ENCODE data around the gene OCSTAMP. TPM values are rescaled to one million over a fixed set of nuclear protein-coding genes. Genes with fewer than 3 reads are reported as not detected.

Gene OCSTAMP
- total RNA-seq, 1 donor from 2014 or later: not detected

DNA sequence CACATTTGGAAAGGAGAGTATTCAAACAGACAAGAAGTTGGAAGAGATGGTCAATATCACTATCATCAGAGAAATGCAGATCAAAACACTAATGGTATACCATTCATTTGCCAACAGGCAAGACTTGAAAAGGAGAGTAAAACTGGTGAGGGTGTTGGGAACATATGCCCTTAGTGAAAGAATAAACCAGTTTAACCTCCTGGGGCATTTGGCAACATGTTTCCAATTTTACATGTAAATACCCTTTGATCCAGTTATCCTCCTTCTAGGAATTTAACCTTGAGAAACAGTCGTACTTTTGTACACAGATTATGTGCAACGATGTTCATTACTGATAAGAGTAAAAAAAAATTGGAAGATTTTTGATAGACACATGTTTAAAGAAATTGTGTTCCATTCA is 34.1 kb upstream of the OCSTAMP start:
- DNase-seq (ENCODE audit: low spot score): no peak
- Mint-ChIP-seq H3K4me3 (no peak overlapping the region), H3K9me3 (peaks cover 12% of the 10 kb centered on the region), H3K36me3 (peaks cover 8% of the 10 kb centered on the region), H3K27ac (no peak overlapping the region), H3K27me3 (ENCODE audit: insufficient read depth, low read depth) (peaks cover 5% of the 10 kb centered on the region), H3K4me1 (peaks cover 18% of the 10 kb centered on the region)
- Histone ChIP-seq H3K27ac (no peak overlapping the region), H4K20me1 (ENCODE audit: low read depth) (no peaks in the 10 kb centered on the region), H3K4me2 (peak overlapping the region; percentile 81), H2AFZ (replicated peaks) (no peak overlapping the region), H3K9me3 (ENCODE audit: low read depth) (no peaks in the 10 kb centered on the region), H3K4me3 (no peak overlapping the region), H3K9ac (no peak overlapping the region), H3K79me2 (ENCODE audit: low read depth) (no peaks in the 10 kb centered on the region), H3K27me3 (no peaks in the 10 kb centered on the region), H3K36me3 (no peaks in the 10 kb centered on the region), H3F3A (ENCODE audit: low read depth) (peaks cover 31% of the 10 kb centered on the region), H3K4me1 (peaks cover 36% of the 10 kb centered on the region)
- TF ChIP-seq CTCF (IDR thresholded peaks at IDR 0.05): no peak
- TF ChIP-seq EZH2phosphoT487 (IDR thresholded peaks at IDR 0.05): no peak
- no peak for TF ChIP-seq EZH2 (IDR thresholded peaks at IDR 0.05)

DNA sequence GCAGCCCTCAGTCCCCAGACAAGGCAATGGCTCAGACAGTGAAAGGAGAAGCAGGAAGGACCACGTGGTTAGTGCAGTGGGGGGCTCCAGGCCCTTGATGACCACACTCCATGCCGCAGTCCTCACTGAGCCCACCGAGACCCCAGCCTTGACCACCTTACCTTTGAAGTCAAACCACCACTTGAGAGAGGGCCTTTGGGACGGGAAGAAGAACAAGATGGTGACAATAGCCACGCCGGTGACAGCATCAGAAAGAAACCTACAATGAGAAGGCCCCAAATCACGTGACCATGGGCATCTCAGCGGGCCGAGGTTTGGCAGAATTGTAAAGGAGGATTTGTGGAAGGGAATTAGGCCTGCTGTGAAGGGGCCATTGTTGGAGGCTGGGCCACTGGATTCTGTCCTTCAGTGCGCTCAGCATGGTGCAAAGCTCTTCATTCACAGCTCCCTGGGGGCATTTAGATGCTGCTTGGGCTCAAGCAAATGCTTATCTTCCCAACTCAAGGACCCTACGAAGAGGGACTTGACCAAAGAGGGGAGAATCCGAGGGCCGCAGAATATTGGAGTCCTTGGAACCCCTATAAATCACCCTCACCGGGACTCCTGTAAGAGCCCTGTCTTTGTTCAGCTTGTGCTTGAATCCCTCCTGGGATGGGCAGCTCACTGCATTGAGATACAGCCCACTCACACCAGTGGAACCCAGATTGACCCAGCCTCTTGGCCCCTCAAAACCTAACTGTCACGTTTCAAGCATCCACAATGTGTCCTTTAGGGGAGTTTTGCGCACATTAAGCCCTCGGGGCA is 33.2 kb upstream of the OCSTAMP start:
- H3K27me3 Mint-ChIP-seq (ENCODE audit: insufficient read depth, low read depth): peaks cover 5% of the 10 kb centered on the region
- Histone ChIP-seq H3K9ac (no peak overlapping the region), H3K27me3 (no peaks in the 10 kb centered on the region), H3K4me2 (peak overlapping the region; percentile 81), H3K27ac (peak overlapping the region; percentile 70), H2AFZ (replicated peaks) (no peak overlapping the region), H3K79me2 (ENCODE audit: low read depth) (no peaks in the 10 kb centered on the region), H3K36me3 (no peaks in the 10 kb centered on the region), H3K9me3 (ENCODE audit: low read depth) (no peaks in the 10 kb centered on the region), H3K4me1 (peaks cover 36% of the 10 kb centered on the region), H4K20me1 (ENCODE audit: low read depth) (no peaks in the 10 kb centered on the region), H3K4me3 (peak overlapping the region; percentile 35), H3F3A (ENCODE audit: low read depth) (peaks cover 31% of the 10 kb centered on the region)
- H3K4me3 Mint-ChIP-seq: peak overlapping the region; percentile 4
- DNase-seq (ENCODE audit: low spot score): peak; percentile 96
- H3K4me1 Mint-ChIP-seq: peaks cover 18% of the 10 kb centered on the region
- TF ChIP-seq EZH2phosphoT487 (IDR thresholded peaks at IDR 0.05) (peak; percentile 59), EZH2 (IDR thresholded peaks at IDR 0.05) (no peak), CTCF (IDR thresholded peaks at IDR 0.05) (no peak)
- peak overlapping the region; percentile 67 for H3K27ac Mint-ChIP-seq
- peaks cover 7% of the 10 kb centered on the region for H3K36me3 Mint-ChIP-seq
- H3K9me3 Mint-ChIP-seq: peaks cover 12% of the 10 kb centered on the region

- Histone ChIP-seq H3K9ac (no peak overlapping the region), H3K27ac (peak overlapping the region; percentile 70), H4K20me1 (ENCODE audit: low read depth) (no peaks in the 10 kb centered on the region), H3K36me3 (no peaks in the 10 kb centered on the region), H3K79me2 (ENCODE audit: low read depth) (no peaks in the 10 kb centered on the region), H3K27me3 (no peaks in the 10 kb centered on the region), H3K4me1 (peaks cover 36% of the 10 kb centered on the region), H2AFZ (replicated peaks) (no peak overlapping the region), H3K9me3 (ENCODE audit: low read depth) (no peaks in the 10 kb centered on the region), H3F3A (ENCODE audit: low read depth) (peaks cover 31% of the 10 kb centered on the region), H3K4me2 (peak overlapping the region; percentile 81), H3K4me3 (no peak overlapping the region)
- no peak overlapping the region for H3K4me3 Mint-ChIP-seq
- peaks cover 5% of the 10 kb centered on the region for H3K27me3 Mint-ChIP-seq (ENCODE audit: insufficient read depth, low read depth)
- no peak for DNase-seq (ENCODE audit: low spot score)
- peak overlapping the region; percentile 70 for H3K27ac Mint-ChIP-seq
- peaks cover 12% of the 10 kb centered on the region for H3K9me3 Mint-ChIP-seq
- peaks cover 7% of the 10 kb centered on the region for H3K36me3 Mint-ChIP-seq
- TF ChIP-seq EZH2 (IDR thresholded peaks at IDR 0.05) (no peak), EZH2phosphoT487 (IDR thresholded peaks at IDR 0.05) (no peak), CTCF (IDR thresholded peaks at IDR 0.05) (no peak)
- peaks cover 18% of the 10 kb centered on the region for H3K4me1 Mint-ChIP-seq
These were observed 32.2 kb upstream of the OCSTAMP start for GRCh38 chr20:46582648-46583047.
